GM12801 (cell line): ENCODE measurements around the gene ANK3.

Experiments used
- TF ChIP-seq, protein P1 (sequence below): IDR thresholded peaks from one replicate; pipeline ENCODE4 v1.5.1; 2011; ENCODE audit warnings: control low read depth; ENCODE audit not compliant: insufficient read length; ENCODE audit errors: extremely low read depth

Gene ANK3

DNA sequence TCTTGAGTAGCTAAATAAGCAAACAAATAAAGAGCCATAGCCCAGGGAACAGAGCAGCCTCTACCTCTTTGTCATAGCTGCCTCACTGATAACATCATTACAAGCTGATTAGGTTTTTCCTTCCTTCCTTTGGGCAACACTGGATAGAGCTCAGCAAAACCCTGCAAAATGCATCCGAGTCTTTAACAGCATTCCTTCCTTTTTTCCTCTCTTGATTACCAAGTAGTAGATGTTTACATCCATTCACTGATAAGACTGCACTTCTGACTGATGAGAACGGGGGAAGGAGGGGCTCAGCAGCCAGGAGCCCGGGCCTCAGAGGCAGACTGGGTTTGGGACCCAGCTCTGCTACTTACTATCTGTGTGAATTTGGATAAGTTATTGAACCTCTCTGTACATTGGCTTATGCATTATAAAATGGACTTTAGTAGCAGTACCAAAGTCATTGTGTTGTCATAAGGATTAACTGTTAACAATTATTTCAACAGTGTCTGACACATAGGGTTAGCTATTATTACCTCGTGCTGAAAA, 214.2 kb downstream of the ANK3 start:
- TF ChIP-seq, protein P1, sequence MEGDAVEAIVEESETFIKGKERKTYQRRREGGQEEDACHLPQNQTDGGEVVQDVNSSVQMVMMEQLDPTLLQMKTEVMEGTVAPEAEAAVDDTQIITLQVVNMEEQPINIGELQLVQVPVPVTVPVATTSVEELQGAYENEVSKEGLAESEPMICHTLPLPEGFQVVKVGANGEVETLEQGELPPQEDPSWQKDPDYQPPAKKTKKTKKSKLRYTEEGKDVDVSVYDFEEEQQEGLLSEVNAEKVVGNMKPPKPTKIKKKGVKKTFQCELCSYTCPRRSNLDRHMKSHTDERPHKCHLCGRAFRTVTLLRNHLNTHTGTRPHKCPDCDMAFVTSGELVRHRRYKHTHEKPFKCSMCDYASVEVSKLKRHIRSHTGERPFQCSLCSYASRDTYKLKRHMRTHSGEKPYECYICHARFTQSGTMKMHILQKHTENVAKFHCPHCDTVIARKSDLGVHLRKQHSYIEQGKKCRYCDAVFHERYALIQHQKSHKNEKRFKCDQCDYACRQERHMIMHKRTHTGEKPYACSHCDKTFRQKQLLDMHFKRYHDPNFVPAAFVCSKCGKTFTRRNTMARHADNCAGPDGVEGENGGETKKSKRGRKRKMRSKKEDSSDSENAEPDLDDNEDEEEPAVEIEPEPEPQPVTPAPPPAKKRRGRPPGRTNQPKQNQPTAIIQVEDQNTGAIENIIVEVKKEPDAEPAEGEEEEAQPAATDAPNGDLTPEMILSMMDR: no peak

DNA sequence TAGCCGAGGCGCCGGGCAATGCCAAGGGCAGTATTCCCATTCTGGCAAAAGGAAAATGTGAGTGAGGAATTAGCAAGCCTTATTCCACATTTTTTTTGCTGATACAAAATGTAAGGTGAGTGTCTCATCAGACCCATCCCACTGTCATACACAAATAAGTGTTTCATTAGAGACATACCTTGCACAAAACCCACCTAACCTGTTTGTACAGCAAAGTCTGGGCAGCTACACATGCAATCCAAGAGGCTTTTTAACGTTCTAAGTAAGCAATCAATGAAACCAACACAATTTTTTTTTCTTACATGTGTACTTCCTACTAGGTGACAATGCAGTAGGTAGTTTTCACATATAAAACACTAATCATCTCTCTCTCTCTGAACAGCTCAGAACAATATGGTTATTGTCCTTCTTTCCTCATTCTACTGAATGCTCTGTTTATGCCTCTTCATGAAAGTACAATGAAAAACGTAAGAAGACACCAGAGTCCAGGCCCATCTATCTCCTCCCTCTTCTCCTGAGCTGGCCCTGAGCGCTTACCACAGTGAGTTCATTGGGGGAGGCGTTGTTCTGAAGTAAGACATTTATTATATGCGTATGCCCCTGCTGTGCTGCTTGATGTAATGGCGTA, 217.2 kb downstream of the ANK3 start:
- TF ChIP-seq, protein P1: no peak

- TF ChIP-seq, protein P1: no peak
Measured at GRCh38 chr10:60171436-60172013, 218.2 kb downstream of the ANK3 start.

- TF ChIP-seq, protein P1: no peak
Measured at GRCh38 chr10:60170250-60170649, 219.4 kb downstream of the ANK3 start.

- TF ChIP-seq, protein P1: no peak
Measured at GRCh38 chr10:60169111-60169510, 220.6 kb downstream of the ANK3 start.

- TF ChIP-seq, protein P1: no peak
Measured at GRCh38 chr10:60167050-60167449, 222.6 kb downstream of the ANK3 start.

GRCh38 chr10:60163786-60164185, 225.9 kb downstream of the ANK3 start:
- TF ChIP-seq, protein P1: no peak
